Body of pancreas (tissue), 4 donors: ENCODE results near the gene MYCL. TPM values are rescaled to one million over a fixed set of nuclear protein-coding genes. Genes with fewer than 3 reads are reported as not detected.
"Not testable (repeated sequence)": the region's sequence is repeated elsewhere in the genome, so short reads cannot be mapped to it uniquely, and the experiment has no call there.

ENCODE experiments used
- ATAC-seq: fragments of 150-250 bp; one replicate; pipeline ENCODE4 v1.9.1; 2016
- DNase-seq, 4 donors: peaks; one replicate each; pipeline ENCODE4 v3.0.0-alpha.2; 2019
- H3K27ac ChIP-seq, 4 donors: fragments of 200-600 bp; sonication (generic); 1 replicate in 3 of 4; 2 replicates in 1 of 4; pipeline versions ENCODE4 v1.5.1 to v1.6.1; 2016 to 2019; ENCODE audit warnings: mild to moderate bottlenecking in 1 of 4, mixed read lengths in 1 of 4, moderate library complexity in 1 of 4
- H3K27me3 ChIP-seq, 2 donors: fragments of 200-600 bp; sonication (generic); one replicate each; pipeline ENCODE4 v1.6.0; 2016; ENCODE audit warnings: mild to moderate bottlenecking in 1 of 2
- H3K36me3 ChIP-seq, 2 donors: fragments of 200-600 bp; sonication (generic); replicated peaks in 1 of 2; 2 replicates each; pipeline ENCODE4 v1.5.1; 2016; ENCODE audit warnings: low read depth in 2 of 2; ENCODE audit not compliant: insufficient read depth in 1 of 2
- H3K4me1 ChIP-seq: fragments of 200-600 bp; sonication (generic); one replicate; pipeline ENCODE4 v1.6.0; 2016
- H3K4me3 ChIP-seq, 2 donors: fragments of 200-600 bp; sonication (generic); 1 replicate in 1 of 2; 2 replicates in 1 of 2; pipeline ENCODE4 v1.5.1; 2016 to 2019
- H3K9me3 ChIP-seq, 3 donors: fragments of 200-600 bp; sonication (generic); 1 replicate in 2 of 3; 2 replicates in 1 of 3; pipeline ENCODE4 v1.5.1; 2016
- CTCF ChIP-seq, 7 experiments: fragments of 450-650 bp in 4 of 7; fragments of 200-600 bp in 3 of 7; sonication (generic) in 3 of 7; IDR thresholded peaks; one replicate each; pipeline ENCODE4 v1.5.1; 2016 to 2019; ENCODE audit warnings: antibody characterized with exemption in 7 of 7
- POLR2A ChIP-seq, 3 donors: fragments of 450-650 bp; IDR thresholded peaks; one replicate each; pipeline ENCODE4 v1.6.1; 2016; ENCODE audit warnings: antibody characterized with exemption in 3 of 3, mild to moderate bottlenecking in 2 of 3
- WGBS, 2 donors: methylation state at CpG; one replicate each; pipeline ENCODE4 v1.1.5; 2017; 5-methylcytosine and 5-hydroxymethylcytosine counted together
- intact Hi-C: fragments of 100-400 bp; cut with DNase I; formaldehyde crosslinking; loops from one replicate; pipeline ENCODE4 v1.15.1; 2023
- total RNA-seq, 2 donors: library from RNA; depleted of rRNA; stranded (reverse); fragments of >200 nt; gene quantifications; one replicate each; pipeline ENCODE4 v1.1.0, GENCODE V29; 2016

Gene MYCL
- total RNA-seq, 2 donors from 2014 or later: 28.3 to 33.0 TPM

- H3K36me3 ChIP-seq: no peaks in the 10 kb centered on the region
- H3K4me3 ChIP-seq: no peak overlapping the region
- DNase-seq (peak in 1 of 4 donors; percentile 6), ATAC-seq (no peak)
- intact Hi-C loops: loop anchor here (5.0 kb wide), 1 partner anchor 45 kb away; no protein-coding TSS in a partner anchor
- no peak overlapping the region for H3K27ac ChIP-seq
- TF ChIP-seq CTCF (IDR thresholded peaks at IDR 0.05) (no peak), POLR2A (IDR thresholded peaks at IDR 0.05) (no peak)
- WGBS, 2 donors: 37 to 55% methylated on average over 11 to 25 of the region's 25 CpGs
- H3K9me3 ChIP-seq: no peaks in the 10 kb centered on the region
- H3K27me3 ChIP-seq: no peaks in the 10 kb centered on the region
- H3K4me1 ChIP-seq: peaks cover 10% of the 10 kb centered on the region
These were observed 20.6 kb upstream of the MYCL start for GRCh38 chr1:39922251-39922688.

GRCh38 chr1:39919545-39919944 lies 17.8 kb upstream of the MYCL start:
- no peaks in the 10 kb centered on the region for H3K27me3 ChIP-seq
- no peak for TF ChIP-seq POLR2A (IDR thresholded peaks at IDR 0.05)
- TF ChIP-seq CTCF (IDR thresholded peaks at IDR 0.05): peak; percentile 46 to 86 (median 77)
- no peak overlapping the region for H3K4me3 ChIP-seq
- H3K9me3 ChIP-seq: no peaks in the 10 kb centered on the region
- H3K27ac ChIP-seq: no peak overlapping the region
- WGBS, 2 donors: 16 to 17% methylated on average over 3 of the region's 3 CpGs
- ATAC-seq (peak; percentile 96), DNase-seq (peak; percentile 37 to 66 (median 48))
- H3K36me3 ChIP-seq: no peaks in the 10 kb centered on the region
- no peaks in the 10 kb centered on the region for H3K4me1 ChIP-seq
- intact Hi-C loops: loop anchor here (5.0 kb wide), 1 partner anchor 58 kb away; no protein-coding TSS in a partner anchor

GRCh38 chr1:39917825-39918224 lies 16.1 kb upstream of the MYCL start:
- no peak for DNase-seq
- TF ChIP-seq POLR2A (IDR thresholded peaks at IDR 0.05): no peak
- TF ChIP-seq CTCF (IDR thresholded peaks at IDR 0.05): no peak
- intact Hi-C loops: loop anchor here (5.0 kb wide), 1 partner anchor 59 kb away; no protein-coding TSS in a partner anchor
- no peaks in the 10 kb centered on the region for H3K27me3 ChIP-seq
- WGBS, 2 donors: 88 to 92% methylated on average over 1 to 2 of the region's 2 CpGs
- H3K27ac ChIP-seq: no peak overlapping the region
- no peak for ATAC-seq
- H3K9me3 ChIP-seq: no peaks in the 10 kb centered on the region
- no peak overlapping the region for H3K4me3 ChIP-seq
- no peaks in the 10 kb centered on the region for H3K36me3 ChIP-seq
- H3K4me1 ChIP-seq: no peaks in the 10 kb centered on the region

GRCh38 chr1:39915499-39916129 lies 13.9 kb upstream of the MYCL start:
- no peak for DNase-seq
- no peak overlapping the region for H3K4me3 ChIP-seq
- no peak overlapping the region for H3K27ac ChIP-seq
- no peaks in the 10 kb centered on the region for H3K27me3 ChIP-seq
- no peak for ATAC-seq
- intact Hi-C loops: loop anchor here (5.0 kb wide), 1 partner anchor 62 kb away; no protein-coding TSS in a partner anchor
- no peaks in the 10 kb centered on the region for H3K9me3 ChIP-seq
- no peaks in the 10 kb centered on the region for H3K4me1 ChIP-seq
- WGBS, 2 donors: 79 to 82% methylated on average over 6 of the region's 6 CpGs
- no peak for TF ChIP-seq POLR2A (IDR thresholded peaks at IDR 0.05)
- TF ChIP-seq CTCF (IDR thresholded peaks at IDR 0.05): no peak
- no peaks in the 10 kb centered on the region for H3K36me3 ChIP-seq

- intact Hi-C loops, ATAC-seq, H3K27ac ChIP-seq, H3K4me1 ChIP-seq, H3K9me3 ChIP-seq, H3K36me3 ChIP-seq, H3K4me3 ChIP-seq, DNase-seq, H3K27me3 ChIP-seq: not testable (repeated sequence)
- WGBS, 2 donors: no CpG with 5 or more reads among the region's 30 CpGs
These were observed 11.4 kb upstream of the MYCL start for GRCh38 chr1:39913136-39913535.
